ENCODE measurements around the gene PREB. TPM values are rescaled to one million over a fixed set of nuclear protein-coding genes. Genes with fewer than 3 reads are reported as not detected.
"Not testable (repeated sequence)": the region's sequence is repeated elsewhere in the genome, so short reads cannot be mapped to it uniquely, and the experiment has no call there.

Gene PREB
- total RNA-seq, 2 donors from 2014 or later: 25.6 to 27.1 TPM

- H3K27ac Mint-ChIP-seq: no peak overlapping the region
- peaks cover 16% of the 10 kb centered on the region for H3K4me1 Mint-ChIP-seq
- DNase-seq (no peak), ATAC-seq (no peak)
- no peaks in the 10 kb centered on the region for H3K9me3 ChIP-seq (ENCODE audit: control insufficient read depth, low read length, poor library complexity, severe bottlenecking)
- no peak overlapping the region for H3K4me3 Mint-ChIP-seq
- no peaks in the 10 kb centered on the region for H3K27me3 Mint-ChIP-seq
- no peaks in the 10 kb centered on the region for H3K36me3 Mint-ChIP-seq (ENCODE audit: low read depth)
Observed at GRCh38 chr2:27128668-27129571, 5.5 kb downstream of the PREB start.

GRCh38 chr2:27127883-27128667 is 6.4 kb downstream of the PREB start:
- Mint-ChIP-seq H3K4me1 (peaks cover 13% of the 10 kb centered on the region), H3K36me3 (ENCODE audit: low read depth) (no peaks in the 10 kb centered on the region), H3K27me3 (no peaks in the 10 kb centered on the region), H3K4me3 (no peak overlapping the region), H3K27ac (no peak overlapping the region)
- DNase-seq: no peak
- no peaks in the 10 kb centered on the region for H3K9me3 ChIP-seq (ENCODE audit: control insufficient read depth, low read length, poor library complexity, severe bottlenecking)
- no peak for ATAC-seq

DNA sequence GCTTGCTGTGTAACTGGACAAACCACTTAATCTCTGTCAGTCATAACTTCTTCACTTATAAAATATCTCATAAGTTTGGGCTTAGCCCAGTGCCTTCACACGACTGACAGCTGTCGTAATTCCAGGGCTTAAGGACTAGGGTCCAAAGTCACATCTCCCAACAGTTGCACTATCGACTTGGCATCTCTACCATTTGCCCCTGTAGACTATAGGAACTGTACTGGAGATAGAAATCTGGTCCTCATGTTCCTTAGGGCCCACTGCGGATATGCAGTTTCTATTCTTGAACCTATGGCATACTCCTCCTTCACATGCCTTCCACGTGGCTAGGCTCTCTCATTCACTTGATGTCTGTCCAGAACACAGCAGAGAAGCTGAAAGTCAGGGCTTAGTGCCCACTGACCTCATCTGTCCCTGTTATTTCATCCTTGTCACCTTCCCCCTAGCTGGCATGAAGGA is 8.2 kb downstream of the PREB start:
- no peak for ATAC-seq
- Mint-ChIP-seq H3K4me1 (peaks cover 7% of the 10 kb centered on the region), H3K4me3 (no peak overlapping the region), H3K27me3 (peaks cover 6% of the 10 kb centered on the region), H3K27ac (no peak overlapping the region), H3K36me3 (ENCODE audit: low read depth) (no peaks in the 10 kb centered on the region)
- no peak for DNase-seq
- H3K9me3 ChIP-seq (ENCODE audit: control insufficient read depth, low read length, poor library complexity, severe bottlenecking): no peaks in the 10 kb centered on the region

DNA sequence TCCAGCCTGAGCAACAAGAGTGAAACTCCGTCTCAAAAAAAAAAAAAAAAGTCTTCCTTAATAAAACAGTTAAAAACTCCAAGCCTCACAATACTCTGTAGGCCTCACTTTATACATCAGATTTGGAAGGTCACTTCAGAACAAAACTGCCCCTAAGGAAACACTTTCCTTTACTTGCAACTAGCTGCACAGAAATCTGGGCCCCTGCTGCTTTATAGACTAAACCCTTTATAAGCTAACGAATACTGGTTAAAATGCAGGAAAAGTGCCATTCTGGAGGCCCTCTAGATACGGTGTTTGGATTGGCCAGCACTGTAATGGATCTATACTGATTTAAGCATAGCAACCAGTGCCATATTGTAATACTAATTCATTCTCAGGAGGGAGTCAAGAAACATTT is 9.3 kb downstream of the PREB start:
- H3K4me3 Mint-ChIP-seq: no peak overlapping the region
- peaks cover 7% of the 10 kb centered on the region for H3K4me1 Mint-ChIP-seq
- H3K27ac Mint-ChIP-seq: no peak overlapping the region
- H3K9me3 ChIP-seq (ENCODE audit: control insufficient read depth, low read length, poor library complexity, severe bottlenecking): no peaks in the 10 kb centered on the region
- H3K36me3 Mint-ChIP-seq (ENCODE audit: low read depth): no peaks in the 10 kb centered on the region
- DNase-seq (no peak), ATAC-seq (no peak)
- H3K27me3 Mint-ChIP-seq: peaks cover 9% of the 10 kb centered on the region

DNA sequence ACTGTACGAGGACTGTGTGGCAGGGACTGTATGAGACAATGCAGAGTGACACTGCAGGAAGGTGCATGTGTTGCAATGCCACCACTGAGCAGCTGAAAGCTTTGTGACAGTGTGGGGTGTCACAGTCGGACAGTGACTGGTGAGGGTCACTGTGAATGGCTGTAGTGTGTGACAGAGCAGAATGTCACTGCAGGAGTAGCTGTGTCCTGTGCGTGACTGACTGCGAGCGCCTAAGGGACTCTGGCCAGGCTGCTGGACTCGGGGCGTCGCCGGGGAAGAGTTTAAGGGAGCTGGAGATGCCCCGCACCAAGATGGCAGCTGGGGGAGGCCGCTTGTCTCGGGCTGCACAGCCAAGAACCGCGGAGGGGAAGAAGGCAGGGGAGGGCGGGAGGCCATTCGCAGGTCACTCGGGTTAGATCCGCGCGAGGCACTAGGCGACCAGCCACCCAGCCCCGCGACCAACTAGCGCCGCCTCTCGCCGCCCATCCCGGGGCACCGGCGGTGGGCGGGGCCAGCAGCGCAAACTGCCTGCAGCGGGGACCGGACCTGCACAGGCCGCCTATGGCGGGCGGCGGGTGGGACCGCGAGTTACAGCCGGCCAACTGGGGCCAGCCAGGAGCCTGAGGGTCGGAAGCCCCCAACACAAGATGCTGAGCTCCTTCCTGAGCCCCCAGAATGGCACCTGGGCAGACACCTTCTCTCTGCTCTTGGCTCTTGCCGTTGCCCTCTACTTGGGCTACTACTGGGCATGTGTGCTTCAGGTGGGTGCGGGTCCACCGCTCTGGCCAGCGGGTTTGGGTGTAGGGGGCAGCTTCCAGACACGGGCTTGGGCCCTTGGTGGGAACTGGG is 10.9 kb downstream of the PREB start, which contains the start of gene ABHD1:
TSS of gene ABHD1 (plus strand) at position 514 of the 849 bp plus-strand sequence. CDS start at position 648, 134 bp downstream.
- DNase-seq (peak; percentile 34 to 75 (median 72)), ATAC-seq (peak; percentile 85)
- Mint-ChIP-seq H3K27ac (peak within 1 kb of the TSS; percentile 86), H3K4me1 (peaks cover 12% of the 10 kb centered on the region), H3K4me3 (peak within 1 kb of the TSS; percentile 91), H3K36me3 (ENCODE audit: low read depth) (no peaks in the 10 kb centered on the region), H3K27me3 (peaks cover 13% of the 10 kb centered on the region)
- no peaks in the 10 kb centered on the region for H3K9me3 ChIP-seq (ENCODE audit: control insufficient read depth, low read length, poor library complexity, severe bottlenecking)

DNA sequence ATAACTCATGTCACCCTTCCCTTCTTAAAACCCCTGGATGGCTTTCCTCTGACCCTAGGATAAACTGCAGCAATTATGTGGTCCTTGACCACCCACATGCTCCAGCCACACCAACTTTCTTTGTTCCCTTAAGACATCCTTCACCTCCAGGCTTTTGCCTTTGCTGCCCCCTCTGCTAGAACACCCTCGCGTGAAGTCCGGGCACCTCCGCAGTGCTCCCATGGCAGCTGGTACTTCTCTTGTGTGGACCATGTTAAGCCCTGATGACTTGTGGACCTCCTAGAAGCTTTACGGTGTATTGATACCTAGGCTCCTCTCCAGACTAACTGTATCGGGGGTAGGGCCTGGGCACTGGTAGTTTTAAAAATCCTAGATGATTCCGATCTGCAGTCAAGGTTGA is 11.6 kb downstream of the PREB start:
- peaks cover 20% of the 10 kb centered on the region for H3K27me3 Mint-ChIP-seq
- no peak for ATAC-seq
- no peak for DNase-seq

GRCh38 chr2:27121906-27122305 is 12.5 kb downstream of the PREB start:
- no peak overlapping the region for H3K27ac Mint-ChIP-seq
- no peak for ATAC-seq
- H3K36me3 Mint-ChIP-seq (ENCODE audit: low read depth): no peaks in the 10 kb centered on the region
- no peaks in the 10 kb centered on the region for H3K9me3 ChIP-seq (ENCODE audit: control insufficient read depth, low read length, poor library complexity, severe bottlenecking)
- peaks cover 12% of the 10 kb centered on the region for H3K4me1 Mint-ChIP-seq
- peaks cover 25% of the 10 kb centered on the region for H3K27me3 Mint-ChIP-seq
- DNase-seq: no peak
- no peak overlapping the region for H3K4me3 Mint-ChIP-seq

More for the DNA sequence above, 11.6 kb downstream of the PREB start:
- Mint-ChIP-seq H3K27ac (peak overlapping the region; percentile 86), H3K4me3 (peak overlapping the region; percentile 91), H3K36me3 (ENCODE audit: low read depth) (no peaks in the 10 kb centered on the region), H3K4me1 (peaks cover 12% of the 10 kb centered on the region)
- H3K9me3 ChIP-seq (ENCODE audit: control insufficient read depth, low read length, poor library complexity, severe bottlenecking): no peaks in the 10 kb centered on the region

DNA sequence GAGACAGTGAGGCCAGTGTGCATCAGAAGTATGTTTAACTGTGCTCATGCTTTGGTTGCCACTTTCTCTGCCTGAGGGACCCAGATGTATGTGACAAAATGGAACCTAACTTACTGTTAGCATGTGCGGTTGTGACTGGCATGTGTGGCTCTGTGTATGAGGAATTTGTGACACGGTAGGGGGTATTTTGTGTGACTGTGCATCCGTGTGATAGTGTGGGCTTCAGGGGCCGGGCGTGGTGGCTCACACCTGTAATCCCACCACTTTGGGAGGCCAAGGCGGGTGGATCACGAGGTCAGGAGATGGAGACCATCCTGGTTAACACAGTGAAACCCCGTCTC is 15.1 kb downstream of the PREB start:
- H3K9me3 ChIP-seq (ENCODE audit: control insufficient read depth, low read length, poor library complexity, severe bottlenecking); H3K36me3 Mint-ChIP-seq (ENCODE audit: low read depth); ATAC-seq; H3K27ac Mint-ChIP-seq; DNase-seq: not testable (repeated sequence)
- H3K4me3 Mint-ChIP-seq: peak overlapping the region; percentile 84
- peaks cover 12% of the 10 kb centered on the region for H3K4me1 Mint-ChIP-seq
- peaks cover 34% of the 10 kb centered on the region for H3K27me3 Mint-ChIP-seq

GRCh38 chr2:27118525-27119329 is 15.7 kb downstream of the PREB start, which contains the start of gene CGREF1:
TSS of gene CGREF1 (minus strand) at chr2:27119128. CDS start at chr2:27104366, 14,762 bp downstream.
- ATAC-seq (no peak), DNase-seq (no peak)
- H3K4me3 Mint-ChIP-seq: peak within 1 kb of the TSS; percentile 84
- H3K4me1 Mint-ChIP-seq: peaks cover 10% of the 10 kb centered on the region
- peaks cover 38% of the 10 kb centered on the region for H3K27me3 Mint-ChIP-seq
- no peak within 1 kb of the TSS for H3K27ac Mint-ChIP-seq
- no peaks in the 10 kb centered on the region for H3K36me3 Mint-ChIP-seq (ENCODE audit: low read depth)
- no peaks in the 10 kb centered on the region for H3K9me3 ChIP-seq (ENCODE audit: control insufficient read depth, low read length, poor library complexity, severe bottlenecking)

DNA sequence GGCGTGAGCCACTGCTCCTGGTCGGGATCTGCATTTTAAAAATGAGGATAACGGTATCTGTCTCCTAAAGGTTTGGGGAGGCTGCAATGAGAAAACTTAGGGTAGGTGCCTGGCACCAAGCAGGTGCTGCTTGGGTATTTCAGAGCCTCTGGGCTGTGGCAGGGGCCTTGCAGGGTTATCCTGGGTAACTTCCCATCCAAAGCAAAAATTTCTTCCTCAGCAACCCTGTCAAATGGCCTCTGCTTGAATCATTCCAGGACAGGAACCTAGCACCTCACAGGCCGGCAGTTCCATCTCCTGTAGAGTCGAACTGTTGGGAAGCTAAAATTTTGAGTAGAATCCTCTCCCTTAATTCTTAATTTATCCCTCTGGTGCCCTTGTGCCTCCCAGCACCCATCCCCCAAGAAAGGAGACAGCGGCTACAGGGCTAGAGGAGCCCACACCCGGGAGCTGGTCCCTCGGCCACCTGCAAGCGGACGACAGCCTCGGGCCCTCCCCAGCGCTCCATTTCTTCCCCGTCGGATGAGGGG is 16.4 kb downstream of the PREB start:
- Mint-ChIP-seq H3K27ac (no peak overlapping the region), H3K36me3 (ENCODE audit: low read depth) (no peaks in the 10 kb centered on the region), H3K4me3 (peak overlapping the region; percentile 28), H3K4me1 (peaks cover 6% of the 10 kb centered on the region), H3K27me3 (peaks cover 38% of the 10 kb centered on the region)
- no peaks in the 10 kb centered on the region for H3K9me3 ChIP-seq (ENCODE audit: control insufficient read depth, low read length, poor library complexity, severe bottlenecking)
- ATAC-seq (no peak), DNase-seq (no peak)

- DNase-seq: no peak
- Mint-ChIP-seq H3K27me3 (peaks cover 39% of the 10 kb centered on the region), H3K4me1 (peaks cover 5% of the 10 kb centered on the region)
Observed at GRCh38 chr2:27115519-27115918, 18.9 kb downstream of the PREB start.

More at GRCh38 chr2:27115519-27115918, 18.9 kb downstream of the PREB start:
- no peaks in the 10 kb centered on the region for H3K9me3 ChIP-seq (ENCODE audit: control insufficient read depth, low read length, poor library complexity, severe bottlenecking)
- H3K4me3 Mint-ChIP-seq: no peak overlapping the region
- no peak for ATAC-seq
- H3K27ac Mint-ChIP-seq: no peak overlapping the region
- H3K36me3 Mint-ChIP-seq (ENCODE audit: low read depth): no peaks in the 10 kb centered on the region

Data from T-helper 17 cell (primary cell).